Measurements from ENCODE around the gene MRPL14.
A peak's percentile ranks its signal among the peaks of the same experiment; 100 is the strongest.

Gene MRPL14

DNA sequence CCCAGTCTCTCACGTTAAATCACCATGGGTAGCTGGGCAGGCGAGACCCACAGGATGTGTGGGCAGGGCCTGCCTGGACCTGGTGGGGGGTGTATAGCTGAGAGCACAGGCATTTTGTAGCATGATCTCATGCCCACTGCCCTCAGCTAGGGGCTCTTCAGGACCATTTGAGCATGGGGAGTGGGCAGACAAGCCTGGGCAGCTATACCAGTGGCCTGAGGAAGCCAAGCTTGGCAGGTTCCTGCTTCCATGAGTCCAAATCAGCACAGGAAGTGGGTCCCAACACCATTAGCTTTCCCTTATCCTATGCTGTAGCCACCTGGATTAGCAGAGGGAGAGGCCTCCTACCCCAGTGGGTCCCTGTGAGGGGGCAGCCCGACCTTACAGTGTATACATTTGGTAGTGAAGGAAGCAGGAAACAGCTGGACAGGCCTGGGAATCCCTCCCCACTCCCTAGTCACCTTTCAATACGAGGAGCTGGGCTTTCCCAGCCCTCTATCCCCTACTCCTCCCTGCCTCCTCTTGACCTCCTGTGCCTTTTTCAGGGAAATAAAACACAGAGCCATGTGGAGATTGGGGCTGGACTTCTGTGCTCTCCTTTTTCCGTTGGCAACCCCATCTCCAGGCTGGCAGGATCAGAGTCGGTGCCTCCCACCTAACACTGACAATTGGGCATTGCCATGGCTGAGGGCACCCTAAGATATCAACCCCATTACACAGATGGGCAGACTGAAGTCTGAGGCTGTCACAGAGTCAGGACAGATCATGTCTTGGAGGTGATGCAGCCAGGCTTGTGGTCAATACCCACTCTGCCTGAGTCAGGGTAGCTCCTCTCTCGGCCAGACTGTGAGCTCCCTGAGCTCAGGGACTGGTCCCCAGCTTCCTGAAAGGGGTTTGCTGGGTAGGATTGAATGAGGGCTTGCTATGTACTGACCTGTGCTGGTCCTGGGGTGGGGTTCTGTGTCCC is 59.8 kb downstream of the MRPL14 start:
- no peak overlapping the region for H3K4me2 ChIP-seq (ENCODE audit: low read depth, low read length, poor library complexity, severe bottlenecking)
- TF ChIP-seq, protein P1, sequence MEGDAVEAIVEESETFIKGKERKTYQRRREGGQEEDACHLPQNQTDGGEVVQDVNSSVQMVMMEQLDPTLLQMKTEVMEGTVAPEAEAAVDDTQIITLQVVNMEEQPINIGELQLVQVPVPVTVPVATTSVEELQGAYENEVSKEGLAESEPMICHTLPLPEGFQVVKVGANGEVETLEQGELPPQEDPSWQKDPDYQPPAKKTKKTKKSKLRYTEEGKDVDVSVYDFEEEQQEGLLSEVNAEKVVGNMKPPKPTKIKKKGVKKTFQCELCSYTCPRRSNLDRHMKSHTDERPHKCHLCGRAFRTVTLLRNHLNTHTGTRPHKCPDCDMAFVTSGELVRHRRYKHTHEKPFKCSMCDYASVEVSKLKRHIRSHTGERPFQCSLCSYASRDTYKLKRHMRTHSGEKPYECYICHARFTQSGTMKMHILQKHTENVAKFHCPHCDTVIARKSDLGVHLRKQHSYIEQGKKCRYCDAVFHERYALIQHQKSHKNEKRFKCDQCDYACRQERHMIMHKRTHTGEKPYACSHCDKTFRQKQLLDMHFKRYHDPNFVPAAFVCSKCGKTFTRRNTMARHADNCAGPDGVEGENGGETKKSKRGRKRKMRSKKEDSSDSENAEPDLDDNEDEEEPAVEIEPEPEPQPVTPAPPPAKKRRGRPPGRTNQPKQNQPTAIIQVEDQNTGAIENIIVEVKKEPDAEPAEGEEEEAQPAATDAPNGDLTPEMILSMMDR (conservative IDR thresholded peaks at IDR 0.05; ENCODE audit: low read length): no peak
- TF ChIP-seq EZH2phosphoT487 (IDR thresholded peaks at IDR 0.05; ENCODE audit: borderline replicate concordance): no peak

DNA sequence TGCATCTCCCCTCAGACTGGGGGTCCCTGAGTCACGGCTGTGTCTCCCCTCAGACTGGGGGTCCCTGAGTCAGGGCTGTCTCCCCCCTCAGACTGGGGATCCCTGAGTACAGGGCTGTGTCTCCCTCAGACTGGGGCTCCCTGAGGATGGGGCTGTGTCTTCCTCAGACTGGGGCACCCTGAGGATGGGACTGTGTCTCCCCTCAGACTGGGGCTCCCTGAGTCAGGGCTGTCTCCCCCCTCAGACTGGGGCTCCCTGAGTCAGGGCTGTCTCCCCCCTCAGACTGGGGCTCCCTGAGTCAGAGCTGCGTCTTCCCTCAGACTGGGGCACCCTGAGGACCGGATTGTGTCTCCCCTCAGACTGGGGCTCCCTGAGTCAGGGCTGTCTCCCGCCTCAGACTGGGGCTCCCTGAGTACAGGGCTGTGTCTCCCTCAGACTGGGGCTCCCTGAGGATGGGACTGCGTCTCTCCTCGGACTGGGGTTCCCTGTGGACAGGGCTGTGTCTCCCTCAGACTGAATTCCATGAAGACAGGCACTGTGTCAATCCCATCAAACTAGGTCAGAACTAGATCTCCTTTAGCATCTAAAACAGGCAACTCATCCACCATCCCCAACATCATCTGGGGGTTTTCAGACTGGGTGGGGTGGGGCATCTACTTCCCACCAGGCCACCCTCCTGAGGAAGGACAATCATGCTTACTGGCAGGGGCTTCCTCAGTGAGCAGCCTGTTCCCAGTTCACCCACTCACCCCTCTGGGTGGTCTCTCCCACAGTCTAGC is 60.7 kb downstream of the MRPL14 start:
- H3K36me3 ChIP-seq (ENCODE audit: insufficient read depth, low read length): no peaks in the 10 kb centered on the region
- H3K4me3 ChIP-seq (ENCODE audit: low read length, poor library complexity, severe bottlenecking): no peak overlapping the region
- TF ChIP-seq, protein P1 (conservative IDR thresholded peaks at IDR 0.05; ENCODE audit: low read length): no peak
- TF ChIP-seq EZH2phosphoT487 (IDR thresholded peaks at IDR 0.05; ENCODE audit: borderline replicate concordance): no peak
- no peak overlapping the region for H3K4me2 ChIP-seq (ENCODE audit: low read depth, low read length, poor library complexity, severe bottlenecking)
- no peaks in the 10 kb centered on the region for H4K20me1 ChIP-seq (ENCODE audit: insufficient read depth, low read length, poor library complexity, severe bottlenecking)
- no peaks in the 10 kb centered on the region for H3F3A ChIP-seq (ENCODE audit: low read depth)
- H3K9me2 ChIP-seq (replicated peaks; ENCODE audit: low read depth, low read length): no peaks in the 10 kb centered on the region
- H3K79me2 ChIP-seq (ENCODE audit: insufficient read depth, low read length): no peaks in the 10 kb centered on the region
- peak overlapping the region; percentile 29 for H3K9ac ChIP-seq (ENCODE audit: low read depth, low read length, poor library complexity, severe bottlenecking)
- H3K27me3 ChIP-seq (ENCODE audit: insufficient read depth, low read length, poor library complexity, severe bottlenecking): no peaks in the 10 kb centered on the region
- H3K9me3 ChIP-seq (ENCODE audit: insufficient read depth, low read depth, low read length): no peaks in the 10 kb centered on the region
- H2AFZ ChIP-seq (ENCODE audit: low read length): no peak overlapping the region
- H3K4me1 ChIP-seq (ENCODE audit: insufficient read depth, low read length, poor library complexity, severe bottlenecking): peaks cover 22% of the 10 kb centered on the region

More for the DNA sequence above, 59.8 kb downstream of the MRPL14 start:
- H4K20me1 ChIP-seq (ENCODE audit: insufficient read depth, low read length, poor library complexity, severe bottlenecking): no peaks in the 10 kb centered on the region
- H3K9me3 ChIP-seq (ENCODE audit: insufficient read depth, low read depth, low read length): no peaks in the 10 kb centered on the region
- H3K36me3 ChIP-seq (ENCODE audit: insufficient read depth, low read length): no peaks in the 10 kb centered on the region
- H3K79me2 ChIP-seq (ENCODE audit: insufficient read depth, low read length): peaks cover 4% of the 10 kb centered on the region; the same call in 1 of the 2 replicates
- H3K4me1 ChIP-seq (ENCODE audit: insufficient read depth, low read length, poor library complexity, severe bottlenecking): peaks cover 28% of the 10 kb centered on the region
- H3K27me3 ChIP-seq (ENCODE audit: insufficient read depth, low read length, poor library complexity, severe bottlenecking): no peaks in the 10 kb centered on the region
- H3F3A ChIP-seq (ENCODE audit: low read depth): no peaks in the 10 kb centered on the region
- H3K9ac ChIP-seq (ENCODE audit: low read depth, low read length, poor library complexity, severe bottlenecking): peak overlapping the region; percentile 29
- no peak overlapping the region for H3K4me3 ChIP-seq (ENCODE audit: low read length, poor library complexity, severe bottlenecking)
- H3K9me2 ChIP-seq (replicated peaks; ENCODE audit: low read depth, low read length): no peaks in the 10 kb centered on the region
- H2AFZ ChIP-seq (ENCODE audit: low read length): no peak overlapping the region

DNA sequence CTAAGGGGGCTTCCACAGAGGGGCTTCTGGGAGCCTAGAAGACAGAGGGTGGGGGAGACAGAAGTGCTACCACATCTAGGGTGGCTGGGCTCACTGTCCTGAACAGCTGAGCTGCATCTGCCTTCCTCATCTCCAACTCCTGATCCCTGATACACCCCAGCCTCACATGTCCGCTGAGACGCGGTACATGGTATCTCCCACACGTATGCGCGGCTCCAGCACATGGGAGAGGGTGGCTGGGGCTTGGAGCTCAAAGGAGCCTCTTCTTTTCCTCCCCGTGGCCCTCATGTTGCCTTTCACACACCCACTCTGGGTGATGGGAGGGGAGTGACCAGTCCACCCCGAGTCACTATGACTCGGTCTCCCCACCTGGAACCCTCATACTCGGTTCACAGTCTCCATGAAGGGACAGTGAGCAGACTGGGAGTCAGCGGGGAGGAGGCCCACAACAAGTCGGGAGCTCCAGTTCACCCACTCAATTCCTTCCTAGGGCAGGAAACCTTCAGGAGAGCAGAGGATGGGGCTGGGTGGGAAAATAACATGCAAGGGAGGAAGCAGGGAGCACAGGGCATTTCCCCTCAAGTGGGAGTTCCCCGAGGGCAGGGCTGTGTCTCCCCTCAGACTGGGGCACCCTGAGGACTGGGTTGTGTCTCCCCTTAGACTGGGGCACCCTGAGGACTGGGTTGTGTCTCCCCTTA is 61.7 kb downstream of the MRPL14 start:
- H2AFZ ChIP-seq (ENCODE audit: low read length): no peak overlapping the region
- no peaks in the 10 kb centered on the region for H3F3A ChIP-seq (ENCODE audit: low read depth)
- no peak overlapping the region for H3K4me2 ChIP-seq (ENCODE audit: low read depth, low read length, poor library complexity, severe bottlenecking)
- no peak overlapping the region for H3K9ac ChIP-seq (ENCODE audit: low read depth, low read length, poor library complexity, severe bottlenecking)
- peaks cover 22% of the 10 kb centered on the region for H3K4me1 ChIP-seq (ENCODE audit: insufficient read depth, low read length, poor library complexity, severe bottlenecking)
- H3K4me3 ChIP-seq (ENCODE audit: low read length, poor library complexity, severe bottlenecking): no peak overlapping the region
- no peaks in the 10 kb centered on the region for H3K27me3 ChIP-seq (ENCODE audit: insufficient read depth, low read length, poor library complexity, severe bottlenecking)
- TF ChIP-seq, protein P1 (conservative IDR thresholded peaks at IDR 0.05; ENCODE audit: low read length): no peak
- TF ChIP-seq EZH2phosphoT487 (IDR thresholded peaks at IDR 0.05; ENCODE audit: borderline replicate concordance): no peak
- no peaks in the 10 kb centered on the region for H3K9me3 ChIP-seq (ENCODE audit: insufficient read depth, low read depth, low read length)
- no peaks in the 10 kb centered on the region for H3K36me3 ChIP-seq (ENCODE audit: insufficient read depth, low read length)
- H4K20me1 ChIP-seq (ENCODE audit: insufficient read depth, low read length, poor library complexity, severe bottlenecking): no peaks in the 10 kb centered on the region
- H3K79me2 ChIP-seq (ENCODE audit: insufficient read depth, low read length): no peaks in the 10 kb centered on the region
- no peaks in the 10 kb centered on the region for H3K9me2 ChIP-seq (replicated peaks; ENCODE audit: low read depth, low read length)
